ENCODE measurements around the gene TRPM3.
"Not testable (repeated sequence)": the region's sequence is repeated elsewhere in the genome, so short reads cannot be mapped to it uniquely, and the experiment has no call there.

The TRPM3 gene

GRCh38 chr9:70683841-70684240 is 437.6 kb downstream of the TRPM3 start:
- in situ Hi-C loops (cut with HindIII; ENCODE audit: low sequenced_read_pairs), result no loop called here

DNA sequence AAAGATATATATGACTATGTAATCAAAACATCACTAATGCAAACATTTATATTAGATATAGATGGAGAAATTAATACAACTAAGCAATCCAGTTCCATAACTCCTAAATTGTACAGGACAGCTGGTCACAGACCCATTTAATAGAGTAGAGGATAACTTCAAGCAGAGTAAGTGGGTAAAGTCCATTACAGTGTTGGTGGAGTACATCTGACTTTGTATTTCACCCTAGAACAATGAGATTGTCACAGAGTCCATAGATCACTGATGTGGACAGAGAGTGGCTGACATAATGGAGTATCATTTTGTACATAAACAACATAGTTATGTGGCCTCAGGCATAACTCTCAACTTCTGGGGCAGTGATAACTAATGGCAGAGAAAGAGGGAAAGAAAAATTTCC is 439.1 kb downstream of the TRPM3 start:
- in situ Hi-C loops (cut with HindIII; ENCODE audit: low sequenced_read_pairs), result no loop called here

DNA sequence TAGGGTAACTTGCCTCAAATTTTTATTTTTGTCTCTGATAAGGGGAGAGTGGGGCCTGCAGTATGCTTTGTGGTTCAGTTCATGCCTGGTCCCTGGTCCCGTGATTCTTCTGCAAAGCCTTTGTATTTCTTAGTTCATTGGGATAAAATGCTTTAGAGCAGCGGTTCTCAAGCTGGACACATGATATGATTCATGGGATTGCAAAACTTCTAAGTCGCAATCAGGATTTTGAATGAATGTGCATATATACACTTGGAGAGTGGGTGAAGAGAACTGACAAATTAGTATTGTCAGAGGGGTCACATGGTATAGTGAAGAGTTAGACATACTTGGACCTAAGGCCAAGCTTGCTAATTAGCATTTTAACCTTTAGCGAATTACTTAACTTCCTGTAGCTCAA is 441.6 kb downstream of the TRPM3 start:
- in situ Hi-C loops (cut with HindIII; ENCODE audit: low sequenced_read_pairs), result no loop called here

DNA sequence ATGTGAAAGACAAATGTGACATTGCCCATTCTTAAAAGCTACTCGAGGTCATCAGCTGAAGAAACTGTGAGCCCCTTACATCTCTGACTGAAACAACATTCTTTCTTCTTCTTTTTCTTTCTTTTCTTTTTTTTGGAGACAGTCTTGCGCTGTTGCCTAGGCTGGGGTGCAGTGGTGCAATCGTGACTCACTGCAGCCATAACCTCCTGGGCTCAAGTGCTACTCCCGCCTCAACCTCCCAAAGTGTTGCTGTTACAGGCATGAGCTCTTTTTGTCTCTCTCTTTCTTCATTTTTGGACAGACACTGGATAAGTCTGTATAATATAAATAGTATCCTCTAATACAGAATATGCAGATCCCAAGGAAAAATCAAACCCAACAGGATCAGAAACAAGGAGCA is 443.3 kb downstream of the TRPM3 start:
- in situ Hi-C loops (cut with HindIII; ENCODE audit: low sequenced_read_pairs), result no loop called here

- in situ Hi-C loops (cut with HindIII; ENCODE audit: low sequenced_read_pairs), result no loop called here
Measured at GRCh38 chr9:70677055-70677735, 444.2 kb downstream of the TRPM3 start.

DNA sequence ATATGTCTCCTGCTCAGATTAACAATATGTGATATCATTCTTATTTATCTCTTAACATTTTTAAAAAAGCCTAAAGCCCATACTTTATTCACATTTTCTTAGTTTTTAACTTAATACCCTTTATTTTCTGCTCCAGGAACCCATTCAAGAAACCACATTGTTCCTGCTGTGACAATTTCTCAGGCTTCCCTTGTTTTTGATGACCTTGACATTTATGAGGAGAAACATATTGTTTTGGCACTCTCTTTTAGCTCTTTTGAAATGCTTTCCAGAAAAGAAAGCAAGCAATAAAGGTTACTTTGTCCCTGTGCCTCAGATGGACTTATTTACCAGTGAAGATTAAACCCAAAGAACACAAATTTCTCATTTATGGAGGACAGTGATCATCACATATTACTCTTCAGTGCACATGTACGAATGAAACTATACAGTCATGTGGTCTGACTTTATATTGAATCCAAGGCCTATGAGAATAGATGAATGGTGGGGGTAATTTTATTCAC is 445.5 kb downstream of the TRPM3 start:
- in situ Hi-C loops (cut with HindIII; ENCODE audit: low sequenced_read_pairs), result no loop called here

GRCh38 chr9:70673844-70674243 is 447.6 kb downstream of the TRPM3 start:
- in situ Hi-C loops (cut with HindIII; ENCODE audit: low sequenced_read_pairs), result no loop called here

DNA sequence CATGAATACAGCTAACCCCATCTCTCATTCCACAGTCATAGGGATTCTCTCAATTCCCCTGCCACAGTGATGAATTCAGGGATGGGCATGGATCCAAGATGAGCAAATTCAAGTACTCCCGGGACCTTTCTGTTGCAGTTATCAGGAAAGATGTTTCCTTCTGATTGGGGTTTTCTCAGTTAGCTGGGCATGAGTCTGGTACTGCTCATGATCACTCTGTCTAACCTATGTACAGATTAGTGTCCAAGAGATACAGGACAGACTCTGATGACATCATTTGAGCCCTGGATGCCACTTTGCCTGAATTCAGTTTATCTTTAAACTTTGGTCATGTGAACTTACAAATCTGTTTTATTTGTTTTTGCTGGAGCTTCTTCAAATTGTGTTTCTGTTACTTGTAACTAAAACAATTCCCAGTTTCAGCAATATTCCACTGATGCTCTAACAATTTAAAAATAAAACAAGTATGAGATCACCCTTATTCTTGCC is 449.2 kb downstream of the TRPM3 start:
- in situ Hi-C loops (cut with HindIII; ENCODE audit: low sequenced_read_pairs), result no loop called here

DNA sequence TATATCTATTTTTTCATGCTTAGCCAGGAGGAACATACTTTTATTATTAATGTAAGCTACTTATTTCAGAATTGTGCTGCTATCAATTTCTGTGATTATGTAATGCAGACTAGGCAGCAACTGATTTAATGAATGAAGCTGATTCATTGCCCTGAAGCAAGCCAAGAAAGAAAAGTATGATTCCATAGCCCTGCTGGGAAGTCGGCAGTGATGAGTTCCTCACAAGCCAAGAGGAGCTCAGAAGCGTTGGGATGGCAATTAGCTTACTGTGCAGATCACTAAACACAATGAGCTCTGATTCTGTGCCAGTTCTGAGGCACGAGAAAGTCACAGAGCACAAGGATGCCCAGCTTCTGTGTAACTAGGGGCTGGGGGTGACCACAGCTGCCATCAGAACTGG is 452.7 kb downstream of the TRPM3 start:
- in situ Hi-C loops (cut with HindIII; ENCODE audit: low sequenced_read_pairs), result no loop called here

GRCh38 chr9:70658765-70659164 is 462.7 kb downstream of the TRPM3 start:
- in situ Hi-C loops (cut with HindIII; ENCODE audit: low sequenced_read_pairs), result no loop called here

- in situ Hi-C loops (cut with HindIII; ENCODE audit: low sequenced_read_pairs), result no loop called here
Measured at GRCh38 chr9:70656281-70656680, 465.1 kb downstream of the TRPM3 start.

GRCh38 chr9:70654144-70654543 is 467.3 kb downstream of the TRPM3 start:
- in situ Hi-C loops (cut with HindIII; ENCODE audit: low sequenced_read_pairs), result no loop called here

DNA sequence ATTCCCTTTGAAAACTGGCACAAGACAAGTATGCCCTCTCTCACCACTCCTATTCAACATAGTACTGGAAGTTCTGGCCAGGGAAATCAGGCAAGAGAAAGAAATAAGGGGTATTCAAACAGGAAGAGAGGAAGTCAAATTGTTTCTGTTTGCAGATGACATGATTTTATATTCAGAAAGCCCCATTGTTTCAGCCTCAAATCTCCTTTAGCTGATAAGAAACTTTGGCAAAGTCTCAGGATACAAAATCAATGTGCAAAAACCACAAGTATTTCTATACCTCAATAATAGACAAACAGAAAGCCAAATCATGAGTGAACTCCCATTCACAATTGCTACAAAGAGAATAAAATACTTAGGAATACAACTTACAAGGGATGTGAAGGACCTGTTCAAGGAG is 476.8 kb downstream of the TRPM3 start:
- in situ Hi-C loops (cut with HindIII; ENCODE audit: low sequenced_read_pairs), result not testable (repeated sequence)

- in situ Hi-C loops (cut with HindIII; ENCODE audit: low sequenced_read_pairs), result no loop called here
Measured at GRCh38 chr9:70642341-70642740, 479.1 kb downstream of the TRPM3 start.

DNA sequence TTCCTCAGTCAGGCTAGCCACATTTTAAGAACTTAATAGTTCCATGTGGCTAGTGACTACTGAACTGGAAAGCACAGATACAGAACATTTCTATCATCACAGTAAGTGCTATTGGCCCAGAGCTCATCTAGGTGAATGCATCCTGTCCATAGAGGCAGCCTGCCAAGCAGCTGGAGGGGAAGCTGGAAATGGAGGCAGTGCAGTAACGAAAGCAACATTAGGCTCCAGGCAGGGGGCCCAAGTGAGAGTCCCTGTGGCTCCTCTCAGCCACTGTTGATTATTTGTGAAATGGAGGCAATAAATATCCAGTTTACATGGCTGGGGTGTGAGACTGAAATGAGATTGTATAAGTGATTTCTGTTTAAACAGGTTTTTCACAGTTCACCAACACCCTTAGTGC is 479.8 kb downstream of the TRPM3 start:
- in situ Hi-C loops (cut with HindIII; ENCODE audit: low sequenced_read_pairs), result no loop called here

- in situ Hi-C loops (cut with HindIII; ENCODE audit: low sequenced_read_pairs), result no loop called here
Measured at GRCh38 chr9:70641031-70641430, 480.4 kb downstream of the TRPM3 start.

DNA sequence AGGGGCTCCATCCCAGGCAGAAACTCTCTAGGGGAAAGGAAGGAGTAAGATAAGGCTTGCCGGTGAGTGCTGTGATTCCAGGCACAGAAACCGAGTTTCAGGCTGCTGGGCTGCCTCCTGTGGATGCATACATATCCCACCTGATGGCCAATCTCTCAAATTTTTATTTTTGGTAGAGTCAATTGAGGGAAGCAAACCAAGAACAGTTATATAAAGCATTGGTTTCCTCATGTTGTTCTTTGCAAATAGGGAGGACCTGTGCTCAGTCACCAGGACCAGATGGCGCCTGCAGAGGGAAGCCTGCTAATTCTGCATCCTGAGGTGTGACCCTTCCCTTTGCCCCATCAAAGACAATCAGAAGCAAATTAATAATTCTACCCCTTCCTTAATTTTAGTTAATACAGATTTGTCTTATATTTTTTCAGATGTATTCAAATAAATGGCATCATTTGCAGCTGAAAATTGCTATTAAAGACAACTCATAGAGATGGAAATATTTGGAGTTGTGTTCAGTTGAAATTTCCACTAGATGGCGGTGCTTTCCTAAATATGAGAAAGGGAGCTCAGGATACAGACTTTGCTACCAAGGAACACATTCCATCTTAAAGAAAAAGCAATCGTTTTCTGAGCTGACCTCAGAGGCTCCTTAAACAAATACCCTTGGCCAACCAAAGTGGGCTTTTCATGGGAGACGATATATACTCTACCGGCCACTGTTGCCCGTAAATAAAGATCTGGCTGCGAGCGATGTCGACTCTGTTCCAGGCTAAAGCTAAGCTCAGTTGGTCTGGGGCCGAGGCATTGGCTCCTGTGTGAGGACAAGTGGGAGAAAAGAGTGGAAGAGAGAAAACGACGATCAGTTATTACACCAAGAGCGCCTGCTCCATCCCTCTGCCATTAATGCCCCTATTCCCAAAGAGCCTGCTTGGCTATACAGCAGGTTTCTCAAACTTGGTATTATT is 481.3 kb downstream of the TRPM3 start:
- in situ Hi-C loops (cut with HindIII; ENCODE audit: low sequenced_read_pairs), result no loop called here

DNA sequence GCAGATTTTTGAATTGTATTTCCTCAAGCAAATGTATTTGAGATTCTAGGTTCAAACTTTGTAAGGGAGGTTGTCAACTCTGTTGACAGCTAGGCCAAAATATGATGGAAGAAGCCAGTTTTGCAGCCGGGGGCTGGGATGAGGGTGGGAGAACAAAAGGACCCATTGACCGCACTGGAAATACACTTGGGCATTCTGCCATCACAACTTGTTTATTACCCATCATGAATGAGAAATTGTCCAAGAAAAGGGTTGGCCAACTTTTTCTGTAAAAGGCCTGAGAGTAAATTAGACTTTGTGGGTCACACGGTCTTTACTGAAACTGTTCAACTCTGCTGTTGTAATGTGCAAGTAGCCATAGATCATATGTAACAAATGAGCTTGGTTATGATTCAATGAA is 485.6 kb downstream of the TRPM3 start:
- in situ Hi-C loops (cut with HindIII; ENCODE audit: low sequenced_read_pairs), result no loop called here

DNA sequence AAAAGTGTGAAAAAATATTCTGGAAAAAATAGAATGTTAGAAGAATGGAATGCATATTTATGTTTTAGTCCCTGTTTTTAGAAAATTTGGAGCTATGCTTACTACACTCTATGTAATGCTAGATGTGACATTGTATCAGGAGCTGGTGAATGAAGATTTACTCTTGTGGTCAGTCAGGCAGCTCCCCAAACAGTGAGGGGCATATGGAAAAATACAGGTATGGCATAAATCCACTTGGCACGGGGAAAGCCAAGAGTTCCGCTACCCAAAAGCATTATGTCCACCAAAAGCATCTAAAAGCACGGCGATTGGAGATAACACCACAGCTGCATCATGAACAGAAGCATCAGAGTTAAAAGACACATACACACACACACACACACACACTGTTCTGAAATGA is 486.7 kb downstream of the TRPM3 start:
- in situ Hi-C loops (cut with HindIII; ENCODE audit: low sequenced_read_pairs), result no loop called here

DNA sequence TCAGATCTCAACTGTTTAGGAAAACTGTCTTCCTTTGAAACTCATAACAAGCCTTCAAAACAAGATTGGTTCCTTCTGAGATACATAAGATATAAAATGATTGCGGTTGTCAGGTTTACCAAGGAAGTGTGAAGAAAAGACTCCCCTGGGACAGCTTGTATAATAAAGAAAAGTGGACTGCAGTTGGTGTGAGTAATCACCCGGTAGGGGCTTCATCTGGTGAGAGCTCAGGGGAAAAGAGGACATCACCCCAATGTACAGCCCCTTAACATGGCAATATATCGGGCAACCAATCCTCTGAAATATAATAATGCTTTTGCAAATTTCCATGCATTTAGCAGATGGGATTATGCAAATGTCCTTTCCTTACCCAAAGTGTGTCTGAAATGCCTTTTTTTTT is 490.4 kb downstream of the TRPM3 start:
- in situ Hi-C loops (cut with HindIII; ENCODE audit: low sequenced_read_pairs), result no loop called here

GRCh38 chr9:70629080-70629685 is 492.2 kb downstream of the TRPM3 start:
- in situ Hi-C loops (cut with HindIII; ENCODE audit: low sequenced_read_pairs), result not testable (repeated sequence)
